Esophagus muscularis mucosa (tissue), 4 donors: ENCODE results near the gene FOXQ1. TPM values are rescaled to one million over a fixed set of nuclear protein-coding genes. Genes with fewer than 3 reads are reported as not detected.

Source experiments
- DNase-seq: peaks from one replicate; pipeline ENCODE4 v3.0.0-alpha.2; 2017; ENCODE audit errors: extremely low spot score
- H3K27ac ChIP-seq, 4 donors: fragments of 200-600 bp; sonication (generic); replicated peaks in 1 of 4; 1 replicate in 3 of 4; 2 replicates in 1 of 4; pipeline ENCODE4 v1.5.1; 2016 to 2019; ENCODE audit warnings: mild to moderate bottlenecking in 1 of 4
- H3K27me3 ChIP-seq, 4 donors: fragments of 200-600 bp; sonication (generic); one replicate each; pipeline versions ENCODE4 v1.5.1 to v1.6.0; 2016 to 2019
- H3K36me3 ChIP-seq, 4 donors: fragments of 200-600 bp; sonication (generic); one replicate each; pipeline ENCODE4 v1.5.1; 2016 to 2019
- H3K4me1 ChIP-seq, 4 donors: fragments of 200-600 bp; sonication (generic); one replicate each; pipeline ENCODE4 v1.5.1; 2016 to 2019
- H3K4me3 ChIP-seq, 4 donors: fragments of 200-600 bp; sonication (generic); 1 replicate in 2 of 4; 2 replicates in 2 of 4; pipeline ENCODE4 v1.5.1; 2016 to 2019; ENCODE audit warnings: mild to moderate bottlenecking in 4 of 4, moderate library complexity in 1 of 4
- H3K9me3 ChIP-seq, 4 donors: fragments of 200-600 bp; sonication (generic); 1 replicate in 3 of 4; 2 replicates in 1 of 4; pipeline ENCODE4 v1.5.1; 2016 to 2019
- EP300 ChIP-seq: sonication (generic); formaldehyde crosslinking; IDR thresholded peaks from one replicate; pipeline ENCODE4 v1.6.1; 2017; ENCODE audit warnings: antibody characterized with exemption
- POLR2A ChIP-seq: fragments of 450-650 bp; IDR thresholded peaks from one replicate; pipeline ENCODE4 v1.6.1; 2017; ENCODE audit warnings: antibody characterized with exemption, moderate library complexity, mild to moderate bottlenecking, low read depth
- POLR2AphosphoS5 ChIP-seq, 2 donors: sonication (generic); formaldehyde crosslinking; IDR thresholded peaks; one replicate each; pipeline ENCODE4 v1.6.1; 2017; ENCODE audit warnings: antibody characterized with exemption in 2 of 2
- WGBS: methylation state at CpG from one replicate; pipeline ENCODE4 v1.1.5; 2018; 5-methylcytosine and 5-hydroxymethylcytosine counted together
- intact Hi-C: fragments of 100-400 bp; cut with DNase I; formaldehyde crosslinking; loops from one replicate; pipeline ENCODE4 v1.15.1; 2023
- total RNA-seq, 4 donors: library from RNA; depleted of rRNA; stranded (reverse); fragments of >200 nt; gene quantifications; one replicate each; pipeline versions ENCODE4 v1.1.0 to v1.2.1, GENCODE V29; 2016
- TF ChIP-seq, protein P1 (sequence below), 3 experiments: fragments of 200-600 bp in 2 of 3; fragments of 450-650 bp in 1 of 3; sonication (generic) in 2 of 3; IDR thresholded peaks; one replicate each; pipeline ENCODE4 v1.5.1; 2017 to 2019; ENCODE audit warnings: antibody characterized with exemption in 3 of 3, mild to moderate bottlenecking in 2 of 3, moderate library complexity in 1 of 3

Gene FOXQ1
- total RNA-seq, 4 donors from 2014 or later, result 2.5 to 4.4 (median 2.9) TPM

- TF ChIP-seq EP300 (no peak), POLR2A (no peak), POLR2AphosphoS5 (IDR thresholded peaks at IDR 0.05) (no peak)
- TF ChIP-seq, protein P1, sequence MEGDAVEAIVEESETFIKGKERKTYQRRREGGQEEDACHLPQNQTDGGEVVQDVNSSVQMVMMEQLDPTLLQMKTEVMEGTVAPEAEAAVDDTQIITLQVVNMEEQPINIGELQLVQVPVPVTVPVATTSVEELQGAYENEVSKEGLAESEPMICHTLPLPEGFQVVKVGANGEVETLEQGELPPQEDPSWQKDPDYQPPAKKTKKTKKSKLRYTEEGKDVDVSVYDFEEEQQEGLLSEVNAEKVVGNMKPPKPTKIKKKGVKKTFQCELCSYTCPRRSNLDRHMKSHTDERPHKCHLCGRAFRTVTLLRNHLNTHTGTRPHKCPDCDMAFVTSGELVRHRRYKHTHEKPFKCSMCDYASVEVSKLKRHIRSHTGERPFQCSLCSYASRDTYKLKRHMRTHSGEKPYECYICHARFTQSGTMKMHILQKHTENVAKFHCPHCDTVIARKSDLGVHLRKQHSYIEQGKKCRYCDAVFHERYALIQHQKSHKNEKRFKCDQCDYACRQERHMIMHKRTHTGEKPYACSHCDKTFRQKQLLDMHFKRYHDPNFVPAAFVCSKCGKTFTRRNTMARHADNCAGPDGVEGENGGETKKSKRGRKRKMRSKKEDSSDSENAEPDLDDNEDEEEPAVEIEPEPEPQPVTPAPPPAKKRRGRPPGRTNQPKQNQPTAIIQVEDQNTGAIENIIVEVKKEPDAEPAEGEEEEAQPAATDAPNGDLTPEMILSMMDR (IDR thresholded peaks at IDR 0.05), result no peak
- intact Hi-C loops, result no loop called here
- Histone ChIP-seq H3K9me3 (no peaks in the 10 kb centered on the region), H3K27me3 (no peaks in the 10 kb centered on the region), H3K4me3 (no peak overlapping the region), H3K36me3 (no peaks in the 10 kb centered on the region), H3K4me1 (peaks cover 0 to 52% (median 48%) of the 10 kb centered on the region in 4 donors), H3K27ac (no peak overlapping the region)
- peak; percentile 29 for DNase-seq
- 79% methylated on average over 8 of the region's 8 CpGs for WGBS
These were observed 15.7 kb downstream of the FOXQ1 start for GRCh38 chr6:1327630-1328029.

GRCh38 chr6:1328129-1328800 is 16.4 kb downstream of the FOXQ1 start:
- TF ChIP-seq POLR2A (no peak), EP300 (no peak), POLR2AphosphoS5 (IDR thresholded peaks at IDR 0.05) (no peak)
- TF ChIP-seq, protein P1 (IDR thresholded peaks at IDR 0.05), result no peak
- no peak overlapping the region for H3K27ac ChIP-seq
- peaks cover 0 to 47% (median 43%) of the 10 kb centered on the region in 4 donors for H3K4me1 ChIP-seq
- DNase-seq, result peak; percentile 83
- no peak overlapping the region for H3K4me3 ChIP-seq
- intact Hi-C loops, result no loop called here
- H3K27me3 ChIP-seq, result no peaks in the 10 kb centered on the region
- WGBS, result 93% methylated on average over 2 of the region's 2 CpGs
- no peaks in the 10 kb centered on the region for H3K36me3 ChIP-seq
- no peaks in the 10 kb centered on the region for H3K9me3 ChIP-seq

DNA sequence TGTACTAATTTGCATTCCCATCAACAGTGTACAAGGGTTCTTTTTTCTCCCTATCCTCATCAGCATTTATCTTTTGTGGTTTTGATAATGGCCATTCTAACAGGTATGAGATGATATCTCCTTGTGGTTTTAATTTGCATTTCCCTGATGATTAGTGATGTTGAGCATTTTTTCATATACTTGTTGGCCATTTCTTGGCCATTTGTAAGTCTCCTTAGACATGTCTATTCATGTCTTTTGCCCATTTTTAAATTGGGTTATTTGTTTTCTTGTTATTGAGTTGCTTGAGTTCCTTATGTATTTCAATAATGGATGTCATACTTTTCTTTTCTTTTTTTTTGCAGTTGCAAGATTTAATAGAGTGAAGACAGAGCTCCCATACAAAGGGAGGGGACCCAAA is 17.8 kb downstream of the FOXQ1 start:
- H3K4me1 ChIP-seq, result peaks cover under 1 to 41% (median 36%) of the 10 kb centered on the region in 4 donors
- no peaks in the 10 kb centered on the region for H3K27me3 ChIP-seq
- TF ChIP-seq EP300 (no peak), POLR2A (no peak), POLR2AphosphoS5 (IDR thresholded peaks at IDR 0.05) (no peak)
- TF ChIP-seq, protein P1 (IDR thresholded peaks at IDR 0.05), result no peak
- intact Hi-C loops, result no loop called here
- no peaks in the 10 kb centered on the region for H3K9me3 ChIP-seq
- H3K36me3 ChIP-seq, result no peaks in the 10 kb centered on the region
- no peak for DNase-seq
- H3K27ac ChIP-seq, result no peak overlapping the region
- no peak overlapping the region for H3K4me3 ChIP-seq

GRCh38 chr6:1334684-1335083 is 22.8 kb downstream of the FOXQ1 start:
- Histone ChIP-seq H3K27me3 (no peaks in the 10 kb centered on the region), H3K4me1 (peaks cover 6 to 20% (median 18%) of the 10 kb centered on the region in 4 donors), H3K9me3 (no peaks in the 10 kb centered on the region), H3K27ac (peak overlapping the region; percentile 49 to 68 (median 58)), H3K4me3 (no peak overlapping the region), H3K36me3 (no peaks in the 10 kb centered on the region)
- peak; percentile 57 for DNase-seq
- intact Hi-C loops, result no loop called here
- TF ChIP-seq, protein P1 (IDR thresholded peaks at IDR 0.05), result no peak
- no peak for TF ChIP-seq EP300
- TF ChIP-seq POLR2A, result no peak
- no peak for TF ChIP-seq POLR2AphosphoS5 (IDR thresholded peaks at IDR 0.05)
- 65% methylated on average over 11 of the region's 11 CpGs for WGBS
